PFSK-1 (cell line): ENCODE results near the gene ADGRA1.

Experiments used
- FOXP2 ChIP-seq: optimal IDR thresholded peaks from 2 replicates; pipeline ENCODE3; 2011; ENCODE audit warnings: borderline replicate concordance, control low read depth, inconsistent platforms; ENCODE audit not compliant: insufficient read depth; ENCODE audit errors: extremely low read length, extremely low read depth
- POLR2AphosphoS5 ChIP-seq: IDR thresholded peaks from 2 replicates; pipeline ENCODE4 v1.6.1; 2012; ENCODE audit warnings: low read depth, mild to moderate bottlenecking, control low read depth, low read length, moderate library complexity
- SIN3A ChIP-seq: IDR thresholded peaks from 2 replicates; pipeline ENCODE4 v1.6.1; 2012; ENCODE audit warnings: mild to moderate bottlenecking, low read length, moderate library complexity, borderline replicate concordance; ENCODE audit not compliant: insufficient read depth
- TAF1 ChIP-seq: IDR thresholded peaks from 2 replicates; pipeline ENCODE4 v1.6.1; 2012; ENCODE audit warnings: low read length, control low read depth, borderline replicate concordance; ENCODE audit not compliant: insufficient read depth
- TF ChIP-seq, protein P1 (sequence below), 2 experiments: IDR thresholded peaks; 2 replicates each; pipeline versions ENCODE4 v1.6.1 to v1.8.0; 2011 to 2012; ENCODE audit warnings: low read depth in 2 of 2, low read length in 2 of 2, control low read depth in 1 of 2, inconsistent platforms in 1 of 2, mild to moderate bottlenecking in 1 of 2, moderate library complexity in 1 of 2; ENCODE audit not compliant: insufficient read depth in 1 of 2

ADGRA1 gene

DNA sequence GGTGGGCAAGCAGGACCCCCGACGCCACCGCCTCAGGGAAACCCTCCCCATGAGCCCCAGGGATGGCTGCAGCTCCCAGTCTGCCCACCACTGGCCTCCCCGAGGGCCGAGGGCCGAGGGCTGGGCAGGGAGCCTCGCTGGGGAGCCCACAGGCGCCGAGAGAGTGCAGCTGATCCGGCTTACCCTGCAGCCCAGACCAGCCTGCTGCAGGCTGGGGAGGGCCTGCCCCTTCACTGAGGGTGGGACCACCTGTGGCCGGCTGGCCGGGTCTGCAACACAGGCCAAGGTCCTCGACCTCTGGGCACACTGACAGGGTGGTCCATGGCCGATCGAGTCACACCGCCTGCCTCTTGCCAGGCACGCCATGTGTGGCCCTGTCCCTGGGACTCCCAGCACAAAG, 27.3 kb upstream of the ADGRA1 start:
- no peak for TF ChIP-seq SIN3A
- no peak for TF ChIP-seq POLR2AphosphoS5
- no peak for TF ChIP-seq TAF1
- TF ChIP-seq, protein P1, sequence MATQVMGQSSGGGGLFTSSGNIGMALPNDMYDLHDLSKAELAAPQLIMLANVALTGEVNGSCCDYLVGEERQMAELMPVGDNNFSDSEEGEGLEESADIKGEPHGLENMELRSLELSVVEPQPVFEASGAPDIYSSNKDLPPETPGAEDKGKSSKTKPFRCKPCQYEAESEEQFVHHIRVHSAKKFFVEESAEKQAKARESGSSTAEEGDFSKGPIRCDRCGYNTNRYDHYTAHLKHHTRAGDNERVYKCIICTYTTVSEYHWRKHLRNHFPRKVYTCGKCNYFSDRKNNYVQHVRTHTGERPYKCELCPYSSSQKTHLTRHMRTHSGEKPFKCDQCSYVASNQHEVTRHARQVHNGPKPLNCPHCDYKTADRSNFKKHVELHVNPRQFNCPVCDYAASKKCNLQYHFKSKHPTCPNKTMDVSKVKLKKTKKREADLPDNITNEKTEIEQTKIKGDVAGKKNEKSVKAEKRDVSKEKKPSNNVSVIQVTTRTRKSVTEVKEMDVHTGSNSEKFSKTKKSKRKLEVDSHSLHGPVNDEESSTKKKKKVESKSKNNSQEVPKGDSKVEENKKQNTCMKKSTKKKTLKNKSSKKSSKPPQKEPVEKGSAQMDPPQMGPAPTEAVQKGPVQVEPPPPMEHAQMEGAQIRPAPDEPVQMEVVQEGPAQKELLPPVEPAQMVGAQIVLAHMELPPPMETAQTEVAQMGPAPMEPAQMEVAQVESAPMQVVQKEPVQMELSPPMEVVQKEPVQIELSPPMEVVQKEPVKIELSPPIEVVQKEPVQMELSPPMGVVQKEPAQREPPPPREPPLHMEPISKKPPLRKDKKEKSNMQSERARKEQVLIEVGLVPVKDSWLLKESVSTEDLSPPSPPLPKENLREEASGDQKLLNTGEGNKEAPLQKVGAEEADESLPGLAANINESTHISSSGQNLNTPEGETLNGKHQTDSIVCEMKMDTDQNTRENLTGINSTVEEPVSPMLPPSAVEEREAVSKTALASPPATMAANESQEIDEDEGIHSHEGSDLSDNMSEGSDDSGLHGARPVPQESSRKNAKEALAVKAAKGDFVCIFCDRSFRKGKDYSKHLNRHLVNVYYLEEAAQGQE (IDR thresholded peaks at IDR 0.05; ENCODE audit: insufficient read depth in 1 of 2, low read depth in 2 of 2, low read length in 2 of 2) = no peak
- TF ChIP-seq FOXP2 = no peak

GRCh38 chr10:133060881-133061280, 26.8 kb upstream of the ADGRA1 start:
- TF ChIP-seq, protein P1 (IDR thresholded peaks at IDR 0.05; ENCODE audit: insufficient read depth in 1 of 2, low read depth in 2 of 2, low read length in 2 of 2) = no peak
- TF ChIP-seq TAF1 (no peak), FOXP2 (no peak), POLR2AphosphoS5 (no peak), SIN3A (no peak)

GRCh38 chr10:133061296-133062038, 26.3 kb upstream of the ADGRA1 start:
- TF ChIP-seq POLR2AphosphoS5 (no peak), SIN3A (no peak), TAF1 (no peak), FOXP2 (no peak)
- TF ChIP-seq, protein P1 (IDR thresholded peaks at IDR 0.05; ENCODE audit: insufficient read depth in 1 of 2, low read depth in 2 of 2, low read length in 2 of 2) = no peak

- TF ChIP-seq POLR2AphosphoS5 (no peak), FOXP2 (no peak)
- TF ChIP-seq, protein P1 (IDR thresholded peaks at IDR 0.05; ENCODE audit: insufficient read depth in 1 of 2, low read depth in 2 of 2, low read length in 2 of 2) = no peak
These were observed 25.6 kb upstream of the ADGRA1 start for GRCh38 chr10:133062085-133062484.

GRCh38 chr10:133062635-133063034, 25.1 kb upstream of the ADGRA1 start:
- no peak for TF ChIP-seq POLR2AphosphoS5
- no peak for TF ChIP-seq FOXP2
- TF ChIP-seq, protein P1 (IDR thresholded peaks at IDR 0.05; ENCODE audit: insufficient read depth in 1 of 2, low read depth in 2 of 2, low read length in 2 of 2) = no peak
- no peak for TF ChIP-seq TAF1
- no peak for TF ChIP-seq SIN3A
